Measurements from ENCODE around the gene KCTD18.
A peak's percentile ranks its signal among the peaks of the same experiment; 100 is the strongest.

The KCTD18 gene

GRCh38 chr2:200484934-200485333, 24.9 kb downstream of the KCTD18 start:
- no peak for DNase-seq (ENCODE audit: low spot score)

- DNase-seq (ENCODE audit: low spot score) = peak; percentile 20
Observed at GRCh38 chr2:200483729-200484198, 26.1 kb downstream of the KCTD18 start.

GRCh38 chr2:200482194-200482593, 27.7 kb downstream of the KCTD18 start:
- DNase-seq (ENCODE audit: low spot score) = no peak

GRCh38 chr2:200479692-200480265, 30.1 kb downstream of the KCTD18 start:
- DNase-seq (ENCODE audit: low spot score) = peak; percentile 60

- DNase-seq (ENCODE audit: low spot score) = no peak
Observed at GRCh38 chr2:200477667-200478131, 32.2 kb downstream of the KCTD18 start.

- DNase-seq (ENCODE audit: low spot score) = no peak
Observed at GRCh38 chr2:200476836-200477235, 33.0 kb downstream of the KCTD18 start.

GRCh38 chr2:200475795-200476194, 34.1 kb downstream of the KCTD18 start:
- DNase-seq (ENCODE audit: low spot score) = no peak

GRCh38 chr2:200472853-200473464, 36.9 kb downstream of the KCTD18 start:
- DNase-seq (ENCODE audit: low spot score) = no peak

GRCh38 chr2:200471928-200472645, 37.8 kb downstream of the KCTD18 start:
- DNase-seq (ENCODE audit: low spot score) = no peak

- peak; percentile 39 for DNase-seq (ENCODE audit: low spot score)
Observed at GRCh38 chr2:200471324-200471848, 38.5 kb downstream of the KCTD18 start.

- no peak for DNase-seq (ENCODE audit: low spot score)
Observed at GRCh38 chr2:200470230-200470629, 39.6 kb downstream of the KCTD18 start.

- DNase-seq (ENCODE audit: low spot score) = no peak
Observed at GRCh38 chr2:200469708-200470211, 40.1 kb downstream of the KCTD18 start.

GRCh38 chr2:200467806-200468681, 41.8 kb downstream of the KCTD18 start:
- DNase-seq (ENCODE audit: low spot score) = no peak

GRCh38 chr2:200466425-200467418, 43.1 kb downstream of the KCTD18 start:
- DNase-seq (ENCODE audit: low spot score) = peak; percentile 88

- DNase-seq (ENCODE audit: low spot score) = no peak
Observed at GRCh38 chr2:200463452-200463851, 46.4 kb downstream of the KCTD18 start.

GRCh38 chr2:200461846-200462710, 47.8 kb downstream of the KCTD18 start:
- no peak for DNase-seq (ENCODE audit: low spot score)

- no peak for DNase-seq (ENCODE audit: low spot score)
Observed at GRCh38 chr2:200459101-200459500, 50.8 kb downstream of the KCTD18 start.

- no peak for DNase-seq (ENCODE audit: low spot score)
Observed at GRCh38 chr2:200456567-200456966, 53.3 kb downstream of the KCTD18 start.

- DNase-seq (ENCODE audit: low spot score) = no peak
Observed at GRCh38 chr2:200455958-200456421, 53.9 kb downstream of the KCTD18 start.

All from GM03348 (cell line).